AG08396 (cell line): ENCODE data around the gene REG3A.

Source experiments
- DNase-seq: peaks from one replicate; pipeline ENCODE4 v3.0.0; 2012; ENCODE audit warnings: low spot score, mixed read lengths

The REG3A gene

DNA sequence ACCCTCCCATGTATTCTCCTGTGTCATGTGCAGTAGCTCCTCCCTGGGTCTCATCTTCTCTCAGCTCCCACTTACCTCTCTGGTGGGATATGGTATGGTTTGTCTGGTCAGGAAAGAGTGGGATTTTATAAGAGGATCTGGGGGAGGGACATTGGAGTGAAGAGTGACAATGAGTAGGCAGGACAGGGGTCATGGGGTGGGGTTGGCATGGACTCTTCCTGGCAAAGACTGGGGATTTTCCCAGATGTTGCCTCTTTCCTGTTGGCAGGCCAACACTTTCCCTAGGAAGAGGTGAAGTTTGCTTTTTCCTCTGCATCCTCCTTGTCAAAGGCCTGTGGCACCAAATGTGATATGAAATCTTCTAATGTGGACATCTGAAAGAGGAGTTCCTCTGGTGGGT is at the start of gene REG3A:
REG3A (minus strand) TSS at position 101 of the 400 bp plus-strand sequence. CDS start 348 bp downstream, outside the sequence.
- no peak for DNase-seq

DNA sequence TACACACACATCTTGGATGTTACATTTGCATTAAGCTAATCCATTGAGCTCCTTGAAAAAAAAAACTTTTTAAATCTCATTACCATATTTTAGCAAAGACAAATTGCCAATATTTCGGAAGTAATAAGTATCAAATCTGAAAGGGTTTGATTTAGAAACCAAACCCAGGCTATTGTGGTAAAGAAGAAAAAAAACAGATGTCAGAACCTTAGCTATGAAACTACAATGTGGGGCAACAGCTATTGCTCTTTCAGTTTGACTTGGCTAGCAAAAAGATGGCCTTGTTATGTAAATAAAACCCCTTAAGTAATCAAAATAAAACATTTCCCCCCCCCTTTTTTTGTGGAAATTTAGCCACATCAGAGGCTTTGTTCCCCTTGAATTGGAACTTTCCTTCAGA is 41.2 kb upstream of the REG3A start:
- no peak for DNase-seq

DNA sequence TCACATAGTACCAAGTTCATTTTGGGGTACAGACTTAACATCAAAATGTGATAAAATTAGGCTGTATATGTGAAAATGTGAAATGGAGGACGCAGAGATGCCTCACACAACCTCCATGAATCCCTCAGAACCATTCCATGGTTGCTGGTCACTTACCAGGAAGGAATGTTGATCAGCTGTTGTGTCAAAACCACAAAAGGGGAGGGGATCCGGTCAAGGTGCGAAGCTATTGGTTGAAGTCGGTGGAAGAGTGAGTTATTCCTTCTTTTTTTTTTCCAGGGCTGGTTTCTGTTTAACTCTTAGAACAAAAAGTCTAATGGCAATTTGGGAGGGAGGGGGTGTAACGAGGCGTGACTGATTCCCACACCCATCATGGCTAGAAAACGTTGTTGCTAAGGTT is 32.3 kb upstream of the REG3A start:
- no peak for DNase-seq

DNA sequence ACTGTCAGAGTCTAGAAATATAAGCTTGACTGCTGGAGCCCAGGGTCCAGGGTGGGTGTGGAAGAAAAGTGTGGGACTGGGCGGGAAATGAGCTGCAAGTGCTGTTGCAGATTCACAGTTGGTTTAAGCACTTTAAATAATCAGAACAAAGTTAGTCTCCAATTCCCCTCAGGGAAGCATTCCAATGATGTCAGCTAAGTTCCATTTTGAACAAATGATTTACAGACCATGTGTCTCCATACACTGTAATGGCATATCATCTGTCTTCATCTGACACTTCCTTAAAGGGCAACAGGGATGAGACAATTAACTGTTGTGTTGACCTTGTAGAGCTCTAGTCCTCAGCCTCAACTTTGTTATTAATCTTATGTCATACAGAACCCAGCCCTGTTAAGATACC is 31.5 kb upstream of the REG3A start:
- DNase-seq: no peak

DNA sequence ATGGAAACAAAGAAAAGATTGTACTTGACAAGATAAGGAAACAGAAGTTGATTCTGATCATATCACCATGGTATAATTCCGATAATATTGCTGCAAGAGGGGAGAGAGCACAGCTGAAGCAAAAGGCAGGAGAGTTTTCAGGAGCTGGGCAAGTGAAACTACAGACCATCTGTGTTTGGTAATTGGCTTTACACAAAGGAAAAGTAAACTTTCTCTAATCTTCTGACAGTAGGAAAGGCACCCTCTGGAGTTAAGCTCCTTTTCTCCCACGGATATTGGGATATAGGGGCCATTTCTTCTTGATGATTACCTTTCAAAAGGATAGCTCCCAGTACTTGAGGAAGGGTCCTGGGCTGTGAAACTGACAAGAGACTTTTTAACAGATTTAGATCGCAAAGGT is 29.9 kb upstream of the REG3A start:
- no peak for DNase-seq

DNA sequence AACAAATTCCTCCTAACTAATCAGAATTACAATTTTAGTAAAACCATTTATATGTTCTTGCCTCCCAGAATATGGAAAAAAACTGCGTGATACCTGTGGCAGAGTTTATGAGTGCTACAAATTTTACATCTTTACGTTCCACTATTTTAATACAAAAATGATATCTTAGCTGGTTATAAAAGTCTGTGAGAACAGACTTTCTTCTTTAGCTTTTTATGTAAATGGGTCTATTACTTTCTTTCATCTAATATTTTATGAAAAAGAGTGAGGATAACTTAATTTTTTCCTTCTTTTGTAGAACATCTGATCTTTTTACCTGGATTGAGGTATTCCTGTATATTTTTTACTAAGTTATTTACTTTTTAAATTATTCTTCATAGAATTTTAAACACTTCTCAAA is 22.1 kb upstream of the REG3A start:
- no peak for DNase-seq

DNA sequence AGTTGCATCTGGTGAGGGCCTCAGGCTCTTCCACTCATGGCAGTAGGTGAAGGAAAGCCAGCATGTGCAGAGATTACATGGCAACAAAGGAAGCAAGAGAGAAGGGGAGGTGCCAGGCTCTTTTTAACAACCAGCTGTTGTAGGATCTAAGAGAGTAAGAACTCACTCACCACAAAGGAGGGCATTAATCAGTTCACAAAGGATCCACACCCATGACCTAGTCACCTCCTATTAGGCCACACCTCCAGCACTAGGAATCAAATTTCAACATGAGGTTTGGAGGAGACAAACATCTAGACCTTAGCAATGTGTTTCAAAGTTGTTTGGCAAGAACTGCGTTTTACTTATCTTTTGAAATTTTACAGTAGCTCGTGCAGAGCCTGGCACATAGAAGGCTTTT is 20.5 kb upstream of the REG3A start:
- DNase-seq: no peak

DNA sequence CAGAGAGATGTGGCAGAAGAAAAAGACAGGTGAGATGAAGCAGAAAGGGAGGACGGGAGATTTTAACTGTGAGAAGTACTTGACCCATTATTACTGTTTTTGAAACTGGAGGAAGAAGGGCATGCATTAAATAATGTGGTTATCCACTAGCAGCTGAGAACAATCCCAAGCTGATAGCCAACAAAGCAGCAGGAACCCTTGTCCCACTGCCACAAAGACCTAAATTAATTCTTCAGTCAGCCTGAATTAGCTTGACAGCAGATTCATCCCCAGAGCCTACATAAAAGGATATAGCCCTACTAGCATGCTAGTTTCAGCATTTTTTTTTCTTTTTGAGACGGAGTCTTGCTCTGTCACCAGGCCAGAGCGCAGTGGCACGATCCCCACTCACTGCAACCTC is 19.5 kb upstream of the REG3A start:
- no peak for DNase-seq

DNA sequence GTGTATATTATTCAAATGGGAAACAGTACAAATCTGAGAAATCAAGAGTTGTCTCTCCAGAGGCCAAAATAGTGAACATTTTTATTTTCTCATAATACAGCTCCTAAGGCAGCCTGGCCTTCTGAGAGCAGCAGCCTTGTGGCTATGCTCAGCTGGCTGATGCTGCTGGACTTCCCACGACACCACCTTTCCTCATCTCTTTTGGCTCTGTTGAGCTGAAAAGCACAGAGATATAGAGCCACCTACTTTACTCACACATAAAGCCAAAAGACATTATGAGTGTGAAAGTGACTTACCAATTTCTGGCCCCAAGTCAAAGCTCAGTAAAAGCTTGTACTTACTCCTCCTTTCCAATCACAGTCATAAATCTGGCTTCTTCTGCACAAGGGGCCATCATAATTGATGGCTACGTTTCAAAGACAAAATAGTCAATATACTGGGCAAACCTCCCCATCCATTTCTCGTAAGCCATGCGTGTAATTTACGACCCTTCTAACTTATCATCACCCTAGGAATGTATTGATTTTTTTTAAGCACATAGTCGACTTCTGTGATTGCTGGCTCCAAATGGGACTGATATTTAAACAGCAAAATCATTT is 18.6 kb upstream of the REG3A start:
- DNase-seq: no peak

DNA sequence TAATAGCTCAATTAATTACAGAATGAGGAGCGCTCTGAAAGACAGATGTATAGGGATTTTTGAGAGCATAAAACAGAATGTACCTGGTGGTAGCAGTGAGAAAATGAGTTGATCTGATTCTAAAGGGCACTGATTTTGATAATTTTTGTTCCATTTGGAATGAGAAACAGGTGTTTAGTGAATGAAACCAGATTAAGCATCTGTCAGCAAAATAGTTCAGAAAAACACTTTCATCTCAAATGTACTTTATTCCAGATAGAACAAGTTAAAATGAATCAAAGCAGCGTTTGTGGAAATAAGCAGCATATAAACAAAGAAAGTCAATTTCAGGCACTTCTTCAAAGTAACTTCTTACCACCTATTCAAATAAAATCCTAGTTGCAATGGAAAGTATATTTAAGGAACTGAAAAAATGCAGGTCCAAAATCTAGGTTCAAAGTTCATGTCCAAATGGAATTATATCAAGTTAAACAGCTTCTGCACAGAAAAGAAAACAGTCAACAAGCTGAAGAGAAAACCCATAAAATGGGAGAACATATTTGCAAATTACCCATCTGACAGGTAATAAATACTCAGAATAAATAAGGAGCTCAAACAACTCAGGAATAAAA is 11.9 kb upstream of the REG3A start:
- no peak for DNase-seq

DNA sequence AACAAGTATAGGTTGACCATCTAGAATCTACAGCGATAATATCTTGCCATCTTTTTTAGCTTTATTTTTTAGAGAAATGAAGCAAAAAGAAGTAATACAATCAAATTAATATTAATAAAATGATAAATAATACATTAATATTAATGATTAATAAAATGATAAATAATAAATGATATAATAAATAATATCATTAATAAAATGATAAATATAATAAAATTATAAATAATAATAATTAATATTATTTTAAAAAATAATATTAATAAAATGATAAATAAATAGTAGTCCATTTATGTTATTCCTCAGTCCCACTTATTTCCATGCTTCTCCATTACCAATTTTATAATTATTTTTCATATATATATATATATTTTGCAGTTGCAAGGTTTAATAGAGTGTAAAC is 3.2 kb upstream of the REG3A start:
- DNase-seq: no peak

DNA sequence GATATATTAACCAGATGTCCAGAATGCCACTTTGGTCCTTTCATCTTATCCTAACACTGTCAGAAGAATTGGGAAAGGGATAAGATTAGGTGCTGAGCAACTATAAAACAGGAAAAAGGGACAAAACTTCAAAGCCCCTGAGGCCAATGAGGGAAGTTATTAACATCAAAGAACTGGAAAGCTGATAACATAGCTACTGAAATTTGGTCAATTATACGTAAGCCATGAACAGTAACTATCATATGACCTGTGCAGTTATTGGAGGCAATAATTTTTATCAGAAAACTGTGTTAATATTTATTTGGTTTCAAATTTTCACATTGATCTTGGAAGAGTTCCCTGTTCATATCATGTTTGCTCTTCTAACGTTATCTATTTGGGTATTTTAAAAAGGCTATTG is 2.6 kb upstream of the REG3A start:
- no peak for DNase-seq

DNA sequence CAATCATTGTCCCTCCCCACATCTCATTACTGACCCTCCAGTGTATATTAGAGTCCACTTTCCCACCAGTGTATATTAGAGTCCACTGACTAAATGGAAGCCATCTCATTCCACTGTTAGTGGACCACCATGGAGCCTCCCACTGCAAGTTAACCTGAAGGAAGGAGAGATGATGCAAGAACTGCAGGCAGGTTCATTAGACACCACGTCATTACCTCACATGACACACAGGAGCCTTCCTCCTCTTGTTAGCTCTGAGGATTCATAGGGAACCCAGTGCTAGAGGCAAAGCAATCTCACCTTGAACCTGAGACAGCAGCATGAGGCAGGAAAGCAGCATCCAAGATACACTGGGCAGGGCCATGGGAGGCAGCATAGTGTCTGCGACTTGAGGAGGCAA is 523 bp downstream of the REG3A start:
- DNase-seq: no peak

DNA sequence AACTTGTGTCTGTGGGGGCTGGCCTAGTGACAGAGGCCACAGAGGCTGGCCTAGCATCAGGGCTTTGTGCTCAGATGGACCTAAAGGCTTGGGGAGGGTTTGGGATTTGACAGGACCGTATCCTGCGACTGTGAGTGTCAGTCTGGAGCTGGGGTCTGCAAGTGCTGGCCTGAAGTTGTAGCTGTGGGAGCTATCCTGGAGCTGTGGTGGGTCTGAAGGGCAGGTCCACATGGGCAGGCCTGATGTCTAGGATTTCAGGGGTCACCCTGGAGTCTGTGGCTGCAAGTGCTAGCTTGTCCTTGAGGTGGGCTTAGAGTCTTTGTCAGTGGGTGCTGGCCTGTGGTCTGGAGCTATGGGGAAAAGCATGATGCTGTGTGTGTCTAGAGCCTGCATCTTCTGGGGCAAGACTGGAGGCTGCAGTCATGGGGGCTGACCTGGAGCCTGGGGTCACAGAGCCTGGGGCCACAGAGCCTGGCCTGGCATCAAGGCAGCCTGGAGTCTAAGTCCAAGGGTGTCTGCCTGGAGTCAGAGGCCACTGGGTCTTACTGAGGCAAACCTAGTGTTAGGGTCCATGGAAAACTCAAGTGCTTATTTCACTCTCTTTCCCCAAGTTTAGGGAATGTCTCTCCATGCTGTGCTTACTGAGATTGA is 3.6 kb downstream of the REG3A start:
- DNase-seq: no peak

DNA sequence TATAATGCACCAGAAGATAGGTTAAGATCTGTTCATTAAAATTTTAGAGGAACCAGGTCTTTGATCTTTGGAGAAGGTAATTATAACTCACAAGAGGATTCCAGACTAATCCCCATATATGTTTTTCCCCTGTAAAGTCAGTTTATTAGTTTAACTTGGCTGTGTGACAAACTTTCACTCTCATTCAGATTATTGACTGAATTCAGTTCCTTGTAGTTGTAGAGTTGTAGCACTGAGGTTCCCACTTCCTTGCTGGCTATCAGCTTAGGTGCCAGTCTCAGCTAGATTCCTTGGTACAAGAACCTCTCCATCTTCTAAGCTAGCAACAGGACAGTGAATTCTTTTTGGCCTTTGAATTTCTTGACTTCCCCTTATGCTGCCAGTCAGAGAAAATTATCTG is 20.1 kb downstream of the REG3A start:
- DNase-seq: no peak

DNA sequence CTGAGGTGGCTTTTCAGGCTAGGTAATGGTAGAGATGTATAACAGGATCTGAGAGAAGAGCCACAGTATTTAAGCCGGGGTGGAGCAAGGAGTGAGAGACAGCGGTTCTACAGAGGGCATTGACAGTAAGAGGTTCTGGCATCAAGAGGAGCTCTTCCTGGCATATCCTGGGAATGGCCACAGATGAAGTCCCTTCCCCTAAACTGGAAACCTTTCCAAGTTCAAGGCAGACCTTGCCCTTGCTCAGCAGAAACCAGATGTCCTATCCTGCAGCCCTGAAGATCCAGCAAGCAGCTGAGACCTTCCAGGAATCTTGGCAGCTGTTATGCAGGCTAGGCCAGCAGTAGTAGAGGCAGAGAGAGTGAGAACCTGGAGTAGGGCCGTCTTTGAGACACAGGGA is 21.2 kb downstream of the REG3A start:
- no peak for DNase-seq

DNA sequence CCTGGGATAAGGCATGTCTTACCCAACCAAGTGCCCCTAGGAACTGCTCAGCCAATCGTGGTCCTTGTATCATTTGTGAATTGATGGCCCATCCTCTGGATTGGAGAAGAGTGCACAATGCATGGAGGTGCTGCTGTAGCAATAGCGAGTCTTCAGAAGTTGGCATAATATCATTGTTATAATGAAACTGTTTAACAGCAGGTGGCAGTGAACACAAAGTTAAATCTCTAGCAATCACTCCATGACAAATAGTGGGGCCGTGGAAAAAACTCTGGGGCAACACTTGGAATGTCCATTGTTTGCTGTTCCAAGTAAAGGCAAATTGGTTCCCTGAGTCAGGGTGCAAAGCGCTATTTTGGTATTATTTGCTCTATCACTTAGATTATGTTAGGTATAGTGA is 27.9 kb downstream of the REG3A start:
- DNase-seq: no peak

DNA sequence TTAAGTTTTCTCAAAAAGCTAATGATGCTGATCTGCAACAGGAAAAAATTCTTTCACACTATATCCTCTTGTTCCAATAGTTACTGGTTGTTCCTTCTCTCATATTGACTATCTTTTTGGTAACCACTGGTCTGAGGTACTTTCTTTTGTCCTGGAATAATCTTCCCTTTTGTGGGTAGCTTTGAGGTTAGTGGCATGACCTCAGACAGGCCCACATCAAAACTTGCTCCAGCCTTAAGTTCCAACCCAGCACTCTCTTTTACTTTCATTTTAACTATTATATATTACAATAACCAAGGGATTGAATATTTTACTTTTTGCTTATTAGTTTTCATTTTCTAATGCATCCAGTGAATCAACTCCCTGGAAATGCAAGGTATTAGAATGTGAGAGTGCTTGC is 29.7 kb downstream of the REG3A start:
- no peak for DNase-seq

DNA sequence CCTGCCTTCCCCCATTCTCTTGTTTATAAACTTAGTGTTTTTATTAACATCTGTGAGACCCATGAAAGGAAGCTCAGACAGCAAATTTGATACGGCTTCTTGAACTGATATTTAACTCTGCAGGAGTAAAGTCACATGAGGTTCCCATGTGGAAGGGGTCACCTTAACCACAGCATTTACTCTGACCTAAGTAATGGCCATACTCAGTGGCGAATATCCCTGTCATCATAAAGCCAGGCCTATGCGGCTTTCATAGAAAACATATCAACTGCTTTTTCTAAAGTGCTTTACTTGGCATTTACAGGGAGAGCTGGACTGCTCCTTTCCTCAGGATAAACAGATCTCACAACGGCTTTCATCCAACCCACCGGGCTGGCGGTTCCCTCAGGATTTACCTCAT is 30.3 kb downstream of the REG3A start:
- DNase-seq: no peak

DNA sequence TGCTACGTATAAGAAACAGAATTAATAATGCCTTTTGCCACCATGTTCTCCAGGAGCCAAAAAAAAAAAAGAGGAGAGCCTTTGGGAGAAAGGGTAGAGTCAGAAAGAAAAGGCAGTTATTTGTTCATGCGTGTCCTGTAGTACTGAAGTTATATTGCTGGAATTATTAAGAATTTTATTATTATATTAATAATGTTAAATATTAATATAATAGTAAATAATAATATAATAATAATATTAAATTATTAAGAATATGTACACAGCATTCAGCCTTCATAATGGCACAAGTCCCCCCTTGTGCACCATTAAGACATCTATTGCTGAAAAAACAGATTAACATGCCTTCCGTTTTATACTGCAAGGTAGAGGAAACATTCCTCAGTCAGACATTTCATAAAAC is 31.1 kb downstream of the REG3A start:
- no peak for DNase-seq

DNA sequence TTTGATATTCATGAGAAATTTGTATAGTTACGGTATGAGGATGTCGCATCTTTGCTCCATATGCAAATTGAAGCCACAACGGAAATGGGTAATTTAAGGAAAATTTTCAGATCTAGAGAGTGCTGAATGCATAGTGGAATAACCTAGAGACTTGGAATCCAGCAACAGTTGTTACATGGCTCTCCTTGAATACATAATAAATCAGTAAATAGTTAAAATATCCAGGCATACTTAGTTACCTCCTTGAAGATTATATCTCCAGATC is 33.9 kb downstream of the REG3A start:
- DNase-seq: no peak

DNA sequence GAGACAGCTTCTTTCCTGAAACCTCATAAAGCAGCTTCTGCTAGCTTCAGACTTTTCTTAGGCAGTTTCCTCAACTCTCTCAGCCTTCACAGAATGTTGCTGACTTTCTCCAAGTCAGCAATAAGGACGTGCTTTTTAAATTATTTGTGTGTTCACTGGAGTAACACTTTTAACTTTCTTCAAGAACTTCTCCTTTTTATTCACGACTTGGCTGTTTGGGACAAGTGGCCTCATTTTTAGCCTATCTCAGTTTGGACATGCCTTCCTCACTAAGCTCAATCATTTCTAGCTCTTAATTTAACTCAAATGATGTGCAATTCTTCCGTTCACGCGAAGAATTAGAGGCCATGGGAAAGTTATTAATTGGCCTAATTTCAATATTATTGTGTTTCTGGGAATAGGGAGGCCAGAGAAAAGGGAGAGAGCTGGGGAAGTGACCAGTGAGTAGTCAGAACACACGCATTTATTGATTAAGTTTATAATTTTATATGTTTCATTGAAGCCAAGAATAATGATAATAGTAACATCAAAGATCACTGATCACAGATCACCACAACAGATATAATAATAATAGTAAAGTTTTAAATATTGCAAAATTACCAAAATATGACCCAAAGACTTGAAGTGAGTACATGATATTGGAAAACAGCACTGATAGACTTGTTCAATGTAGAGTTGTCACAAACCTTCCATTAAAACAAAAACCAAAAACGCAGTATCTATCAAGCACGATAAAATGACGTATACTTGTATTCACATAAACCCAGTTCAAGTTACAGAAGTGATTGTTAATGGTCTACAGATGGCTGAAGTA is 34.4 kb downstream of the REG3A start:
- DNase-seq: no peak

DNA sequence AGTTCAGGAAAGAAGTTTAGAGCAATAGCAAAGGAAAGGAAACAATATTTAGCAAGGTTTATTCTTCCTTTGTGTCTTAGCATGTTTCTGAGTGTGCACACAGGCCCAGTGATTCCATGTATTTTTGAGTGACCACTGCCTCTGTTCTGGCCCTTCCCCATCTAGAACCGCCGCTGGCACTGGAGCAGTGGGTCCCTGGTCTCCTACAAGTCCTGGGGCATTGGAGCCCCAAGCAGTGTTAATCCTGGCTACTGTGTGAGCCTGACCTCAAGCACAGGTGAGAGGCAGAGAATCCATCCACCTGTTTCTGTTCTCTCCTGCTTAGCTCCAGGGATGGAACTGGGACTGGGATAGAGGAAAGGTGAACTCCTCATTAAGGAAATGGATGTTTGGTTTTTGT is 36.9 kb downstream of the REG3A start:
- DNase-seq: no peak
